MM.1S (cell line): ENCODE measurements around the gene MMS22L.

Experiments
- DNase-seq: peaks from one replicate; pipeline ENCODE4 v3.0.0-alpha.2; 2015
- H2AFZ ChIP-seq: fragments of 300-600 bp; sonication (generic); 2 replicates; pipeline ENCODE4 v1.6.0; 2016; ENCODE audit warnings: antibody characterized with exemption, low read length
- H3F3A ChIP-seq: fragments of 300-600 bp; sonication (generic); 2 replicates; pipeline ENCODE4 v1.6.1; 2016; ENCODE audit warnings: mild to moderate bottlenecking, antibody characterized with exemption, low read length, moderate library complexity, mixed read lengths; ENCODE audit not compliant: insufficient read depth
- H3K27ac ChIP-seq: fragments of 300-600 bp; sonication (generic); 2 replicates; pipeline ENCODE4 v1.5.1; 2016; ENCODE audit warnings: mild to moderate bottlenecking, low read length
- H3K27me3 ChIP-seq: fragments of 300-600 bp; sonication (generic); replicated peaks from 2 replicates; pipeline ENCODE4 v1.6.0; 2016; ENCODE audit warnings: low read length; ENCODE audit not compliant: insufficient read depth
- H3K36me3 ChIP-seq: fragments of 300-600 bp; sonication (generic); replicated peaks from 2 replicates; pipeline ENCODE4 v1.6.1; 2016; ENCODE audit warnings: mild to moderate bottlenecking, low read length, mixed read lengths; ENCODE audit not compliant: insufficient read depth
- H3K4me1 ChIP-seq: fragments of 300-600 bp; sonication (generic); 2 replicates; pipeline ENCODE4 v1.6.1; 2016; ENCODE audit warnings: low read length, mixed read lengths
- H3K4me2 ChIP-seq: fragments of 300-600 bp; sonication (generic); 2 replicates; pipeline ENCODE4 v1.6.0; 2016; ENCODE audit warnings: low read depth, low read length
- H3K4me3 ChIP-seq: fragments of 300-600 bp; sonication (generic); 2 replicates; pipeline ENCODE4 v1.5.1; 2016; ENCODE audit warnings: low read length, mixed read lengths
- H3K79me2 ChIP-seq: fragments of 300-600 bp; sonication (generic); 2 replicates; pipeline ENCODE4 v1.6.1; 2016; ENCODE audit warnings: mixed run types, low read length, mixed read lengths
- H3K9ac ChIP-seq: fragments of 300-600 bp; sonication (generic); 2 replicates; pipeline ENCODE4 v1.6.1; 2016; ENCODE audit warnings: low read length, mixed read lengths
- H3K9me2 ChIP-seq: fragments of 300-600 bp; sonication (generic); replicated peaks from 2 replicates; pipeline ENCODE4 v1.6.1; 2016; ENCODE audit warnings: mild to moderate bottlenecking, low read length, mixed read lengths; ENCODE audit not compliant: insufficient read depth
- H3K9me3 ChIP-seq: fragments of 300-600 bp; sonication (generic); replicated peaks from 2 replicates; pipeline ENCODE4 v1.6.1; 2016; ENCODE audit warnings: mild to moderate bottlenecking, low read length, mixed read lengths; ENCODE audit not compliant: insufficient read depth
- H4K20me1 ChIP-seq: fragments of 300-600 bp; sonication (generic); 2 replicates; pipeline ENCODE4 v1.6.1; 2016; ENCODE audit warnings: mild to moderate bottlenecking, low read length, moderate library complexity, mixed read lengths; ENCODE audit not compliant: insufficient read depth
- CTCF ChIP-seq: fragments of 300-600 bp; sonication (generic); IDR thresholded peaks from 2 replicates; pipeline ENCODE4 v1.5.1; 2016; ENCODE audit warnings: antibody characterized with exemption, low read length, mixed read lengths
- EZH2 ChIP-seq: fragments of 300-600 bp; sonication (generic); optimal IDR thresholded peaks from 2 replicates; pipeline ENCODE3; 2017; ENCODE audit warnings: low read depth, mild to moderate bottlenecking, antibody characterized with exemption, low read length, mixed read lengths
- EZH2phosphoT487 ChIP-seq: fragments of 300-600 bp; sonication (generic); IDR thresholded peaks from 2 replicates; pipeline ENCODE4 v1.6.1; 2018; ENCODE audit warnings: antibody characterized with exemption, low read length

MMS22L gene

DNA sequence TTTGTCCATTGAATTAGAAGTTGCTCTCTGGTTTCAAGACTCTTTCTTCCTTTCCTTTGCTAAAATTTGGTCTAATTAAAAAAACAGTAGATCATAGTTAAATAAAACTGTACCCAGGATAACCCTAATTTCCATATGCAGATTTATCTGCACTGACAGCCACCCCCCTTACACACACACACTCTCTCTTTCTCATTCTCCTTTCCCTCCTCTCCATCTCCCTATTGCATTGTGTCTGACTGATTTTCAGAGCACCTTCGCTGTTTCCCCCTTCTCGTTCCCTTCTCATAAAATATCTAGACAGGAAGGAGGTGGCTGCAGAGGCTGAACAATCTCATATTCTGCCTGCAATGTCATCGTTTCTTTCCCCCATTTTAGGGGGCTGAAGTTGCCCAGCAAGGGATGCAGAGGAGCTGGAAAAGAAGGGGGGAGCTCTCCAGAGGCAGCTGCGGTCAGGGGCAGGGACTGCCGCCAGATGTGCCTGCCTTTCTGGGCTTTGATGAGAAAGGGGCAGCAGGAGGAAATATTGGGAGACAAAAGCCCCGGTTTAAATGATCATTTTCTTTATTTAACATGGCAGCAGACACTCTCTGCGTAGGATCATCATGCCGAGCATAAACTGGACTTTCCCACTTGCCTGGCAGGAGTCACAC, 22.5 kb upstream of the MMS22L start:
- Histone ChIP-seq H3K9ac (no peak overlapping the region), H3K27ac (no peak overlapping the region), H3K9me3 (no peaks in the 10 kb centered on the region), H3K4me1 (no peaks in the 10 kb centered on the region), H3K4me2 (no peak overlapping the region), H3K36me3 (no peaks in the 10 kb centered on the region), H3K4me3 (no peak overlapping the region), H3K79me2 (no peaks in the 10 kb centered on the region), H3K27me3 (no peaks in the 10 kb centered on the region), H2AFZ (no peak overlapping the region), H3K9me2 (no peaks in the 10 kb centered on the region), H3F3A (no peaks in the 10 kb centered on the region), H4K20me1 (no peaks in the 10 kb centered on the region)
- TF ChIP-seq CTCF: no peak
- TF ChIP-seq EZH2phosphoT487: no peak
- TF ChIP-seq EZH2: no peak
- DNase-seq: no peak

DNA sequence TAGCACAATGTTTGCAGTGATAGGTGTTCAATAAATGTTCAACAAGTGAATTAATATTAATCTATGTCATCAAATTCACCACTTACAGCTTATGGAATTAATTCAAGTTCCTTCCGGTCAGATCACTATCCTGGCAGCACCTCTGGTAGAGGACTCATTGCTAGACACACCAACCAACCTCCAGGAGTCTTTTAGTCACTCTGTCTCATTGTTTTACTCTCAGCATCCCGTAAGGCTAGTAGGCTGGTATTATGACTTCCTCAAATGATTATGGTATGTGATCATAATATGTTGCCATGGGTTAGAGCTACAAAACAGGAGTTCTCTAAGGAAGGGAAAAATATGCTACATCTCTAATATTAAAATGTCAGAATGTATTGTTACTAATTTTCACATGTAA, 21.7 kb upstream of the MMS22L start:
- DNase-seq: no peak
- Histone ChIP-seq H3K4me3 (no peak overlapping the region), H3K79me2 (no peaks in the 10 kb centered on the region), H3K36me3 (no peaks in the 10 kb centered on the region), H3F3A (no peaks in the 10 kb centered on the region), H3K9me3 (no peaks in the 10 kb centered on the region), H3K9ac (no peak overlapping the region), H2AFZ (no peak overlapping the region), H3K9me2 (no peaks in the 10 kb centered on the region), H3K27me3 (no peaks in the 10 kb centered on the region), H4K20me1 (no peaks in the 10 kb centered on the region), H3K4me2 (no peak overlapping the region), H3K4me1 (no peaks in the 10 kb centered on the region), H3K27ac (no peak overlapping the region)
- TF ChIP-seq CTCF (no peak), EZH2phosphoT487 (no peak), EZH2 (no peak)

DNA sequence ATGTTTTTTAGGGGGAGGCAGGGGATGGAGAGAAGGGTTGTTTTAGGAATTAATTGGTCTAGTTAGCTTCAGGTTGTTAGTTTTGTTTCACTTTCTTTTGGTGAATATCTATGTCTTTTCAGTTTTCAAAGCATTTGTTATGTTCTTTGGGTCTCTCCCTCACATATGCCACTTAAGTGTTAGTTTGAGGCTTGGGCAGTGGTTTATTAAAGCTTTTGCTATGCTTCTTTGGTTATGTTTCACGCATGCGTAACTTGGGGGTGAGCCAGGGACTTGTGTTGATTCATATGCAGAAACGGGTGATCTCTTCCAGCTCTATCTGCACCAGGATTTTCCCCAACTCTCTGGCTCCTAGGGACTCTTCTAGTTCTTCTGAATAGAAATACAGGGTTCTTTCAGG, 11.4 kb upstream of the MMS22L start:
- Histone ChIP-seq H3K36me3 (no peaks in the 10 kb centered on the region), H4K20me1 (no peaks in the 10 kb centered on the region), H3K9me3 (no peaks in the 10 kb centered on the region), H3K27me3 (no peaks in the 10 kb centered on the region), H3F3A (no peaks in the 10 kb centered on the region), H3K4me3 (no peak overlapping the region; the same call in 1 of the 2 replicates), H3K79me2 (no peaks in the 10 kb centered on the region), H3K9ac (no peak overlapping the region), H3K9me2 (no peaks in the 10 kb centered on the region), H3K27ac (no peak overlapping the region), H3K4me2 (peak overlapping the region; percentile 31), H2AFZ (peak overlapping the region; percentile 35; the same call in 1 of the 2 replicates), H3K4me1 (no peaks in the 10 kb centered on the region)
- DNase-seq: no peak
- TF ChIP-seq EZH2: no peak
- TF ChIP-seq CTCF: no peak
- no peak for TF ChIP-seq EZH2phosphoT487
